H1 (cell line): ENCODE measurements around the gene MIB2. TPM values are rescaled to one million over a fixed set of nuclear protein-coding genes. Genes with fewer than 3 reads are reported as not detected.

Experiments
- BCL11A ChIP-seq, 2 experiments: IDR thresholded peaks; one replicate each; pipeline ENCODE4 v1.6.1; 2011; ENCODE audit warnings: low read depth in 2 of 2, low read length in 2 of 2, mild to moderate bottlenecking in 2 of 2
- CHD2 ChIP-seq: IDR thresholded peaks from 2 replicates; pipeline ENCODE4 v1.6.1; 2012; ENCODE audit warnings: low read length, improper control_type of control experiment
- CHD7 ChIP-seq: fragments of 300-600 bp; sonication (generic); IDR thresholded peaks from 2 replicates; pipeline ENCODE4 v1.7.1; 2012; ENCODE audit warnings: low read length, moderate library complexity, mild to moderate bottlenecking, inconsistent platforms; ENCODE audit not compliant: insufficient replicate concordance
- CTCF ChIP-seq, 3 experiments: IDR thresholded peaks; 1 replicate in 2 of 3; 2 replicates in 1 of 3; pipeline versions ENCODE4 v1.5.1 to v1.6.1; 2011; ENCODE audit warnings: low read length in 3 of 3, mild to moderate bottlenecking in 3 of 3, inconsistent platforms in 2 of 3, low read depth in 1 of 3, moderate library complexity in 1 of 3; ENCODE audit not compliant: insufficient read depth in 1 of 3; ENCODE audit errors: control extremely low read depth in 1 of 3
- EP300 ChIP-seq, 2 experiments: IDR thresholded peaks; 1 replicate in 1 of 2; 2 replicates in 1 of 2; pipeline ENCODE4 v1.6.1; 2011 to 2012; ENCODE audit warnings: low read depth in 2 of 2, low read length in 2 of 2, mild to moderate bottlenecking in 2 of 2, borderline replicate concordance in 1 of 2, inconsistent platforms in 1 of 2, moderate library complexity in 1 of 2
- SIRT6 ChIP-seq: IDR thresholded peaks from one replicate; pipeline ENCODE4 v1.7.1; 2012; ENCODE audit warnings: low read length, inconsistent platforms
- polyA plus RNA-seq, 7 experiments: library from polyadenylated mRNA; depleted of rRNA in 3 of 7; stranded (reverse) in 5 of 7; unstranded in 2 of 7; fragments of >200 nt in 5 of 7; fragments of 200-250 nt in 2 of 7; gene quantifications; 1 replicate in 5 of 7; 2 replicates in 1 of 7; 4 replicates in 1 of 7; pipeline versions ENCODE4 v1.2.1 to v1.2.3, GENCODE V29; 2011 to 2013; ENCODE audit warnings: missing spikeins in 2 of 7, mixed read lengths in 2 of 7
- total RNA-seq: library from RNA; stranded (reverse); fragmentation: NEBNext Ultra II Directional; extraction: Animal tissue kit (Norgen Biotek cat#: 25700); gene quantifications from 2 replicates; pipeline ENCODE4 v1.2.1, GENCODE V29; 2021

MIB2 gene
- total and polyA plus RNA-seq, 2 of the 8 experiments (the other 6 are each of a cell fraction or from before 2014, with no cell fraction given): 32.5 to 60.0 TPM

GRCh38 chr1:1613509-1614082, 1.7 kb upstream of the MIB2 start (continued):
- no peak for TF ChIP-seq CHD7
- TF ChIP-seq CHD2: no peak
- TF ChIP-seq SIRT6: no peak
- no peak for TF ChIP-seq CTCF (IDR thresholded peaks at IDR 0.05; ENCODE audit: control extremely low read depth in 1 of 3, insufficient read depth in 1 of 3, low read depth in 1 of 3, low read length in 3 of 3)
- no peak for TF ChIP-seq EP300 (IDR thresholded peaks at IDR 0.05; ENCODE audit: borderline replicate concordance in 1 of 2, low read depth in 2 of 2, low read length in 2 of 2)
- no peak for TF ChIP-seq BCL11A (IDR thresholded peaks at IDR 0.05; ENCODE audit: low read depth in 2 of 2, low read length in 2 of 2)
- TF ChIP-seq, all 59 proteins: peak for 0
